HCT116 (cell line): ENCODE measurements around the gene SLFN12L. TPM values are rescaled to one million over a fixed set of nuclear protein-coding genes. Genes with fewer than 3 reads are reported as not detected.

Source experiments
- ATAC-seq: fragments of 200-7000 bp; cut with Tn5 transposase; 2 replicates; pipeline ENCODE4 v1.9.1; 2020; ENCODE audit warnings: mild to moderate bottlenecking, moderate library complexity
- BruUV-seq: library from RNA; stranded (reverse); fragments of 400-500 nt; replicated peaks from 2 replicates; lab custom pipeline; 2021; lab: Mats Ljungman, UMichigan
- CTCF ChIA-PET: fragments of 300-600 bp; sonication (Branson Sonifier 250); formaldehyde crosslinking; loops from one replicate; lab custom pipeline; 2021; ENCODE audit warnings: antibody characterized with exemption; lab: Charles Lee
- POLR2A ChIA-PET: fragments of 300-600, 350-600 bp; sonication (Branson Sonifier 250); formaldehyde crosslinking; loops from one replicate; lab custom pipeline; 2021; ENCODE audit warnings: antibody characterized with exemption; lab: Charles Lee
- RAD21 ChIA-PET, 2 experiments: fragments of 300-600 bp; sonication (Branson Sonifier 250); formaldehyde crosslinking; loops; one replicate each; lab custom pipeline; 2023; ENCODE audit warnings: low total read pairs in 2 of 2; ENCODE audit not compliant: uncharacterized antibody in 2 of 2, unreplicated experiment in 2 of 2, low non-redundant PET in 1 of 2; lab: Charles Lee
- DNase-seq: peaks from one replicate; pipeline ENCODE4 v3.0.0-alpha.2; 2010; ENCODE audit warnings: low read depth, low spot score
- H2AFZ ChIP-seq: fragments of 200-600 bp; shearing (Covaris generic), sonication (generic); 2 replicates; pipeline ENCODE4 v1.6.1; 2017; ENCODE audit warnings: low read depth, mixed run types, mixed read lengths, antibody characterized with exemption, low read length; ENCODE audit not compliant: poor library complexity, severe bottlenecking
- H3K27ac ChIP-seq: 2 replicates; pipeline ENCODE4 v1.5.1; 2012; ENCODE audit warnings: low read depth, low read length
- H3K27me3 ChIP-seq: fragments of 200-600 bp; sonication (generic); 2 replicates; pipeline ENCODE4 v1.6.1; 2016; ENCODE audit warnings: mixed run types, low read length, mixed read lengths; ENCODE audit not compliant: insufficient read depth
- H3K36me3 ChIP-seq, 2 experiments: fragments of 200-500 bp in 1 of 2; fragments of 200-600 bp in 1 of 2; sonication (Bioruptor generic) in 1 of 2; sonication (generic) in 1 of 2; 2 replicates each; pipeline versions ENCODE4 v1.5.1 to v1.6.1; 2014 to 2016; ENCODE audit warnings: low read length in 2 of 2, inconsistent platforms in 1 of 2, mixed read lengths in 1 of 2, mixed run types in 1 of 2; ENCODE audit not compliant: insufficient read depth in 2 of 2, control insufficient read depth in 1 of 2
- H3K4me1 ChIP-seq, 2 experiments: fragments of 200-600 bp in 1 of 2; sonication (generic) in 1 of 2; 2 replicates each; pipeline versions ENCODE4 v1.5.1 to v1.6.1; 2012 to 2017; ENCODE audit warnings: low read length in 2 of 2, inconsistent platforms in 1 of 2, mild to moderate bottlenecking in 1 of 2, mixed read lengths in 1 of 2, mixed run types in 1 of 2, moderate library complexity in 1 of 2; ENCODE audit not compliant: insufficient read depth in 2 of 2, control insufficient read depth in 1 of 2
- H3K4me2 ChIP-seq: fragments of 200-600 bp; sonication (generic); 2 replicates; pipeline ENCODE4 v1.6.1; 2017; ENCODE audit warnings: mixed run types, low read length, mixed read lengths
- H3K4me3 ChIP-seq, 2 experiments: fragments of 200-600 bp in 1 of 2; sonication (generic) in 1 of 2; replicated peaks in 1 of 2; 2 replicates each; pipeline ENCODE4 v1.5.1; 2011 to 2016; ENCODE audit warnings: low read length in 2 of 2, control low read depth in 1 of 2, low read depth in 1 of 2, mild to moderate bottlenecking in 1 of 2, mixed read lengths in 1 of 2, mixed run types in 1 of 2
- H3K79me2 ChIP-seq: fragments of 200-600 bp; sonication (generic); 2 replicates; pipeline ENCODE4 v1.6.1; 2017; ENCODE audit warnings: mild to moderate bottlenecking, mixed run types, low read length, moderate library complexity, mixed read lengths; ENCODE audit not compliant: insufficient read depth
- H3K9ac ChIP-seq: fragments of 200-600 bp; sonication (generic); 2 replicates; pipeline ENCODE4 v1.6.1; 2016; ENCODE audit warnings: low read length, mixed read lengths
- H3K9me2 ChIP-seq: fragments of 200-600 bp; sonication (generic), shearing (Covaris generic); 2 replicates; pipeline ENCODE4 v1.6.1; 2017; ENCODE audit warnings: mixed run types, mild to moderate bottlenecking, moderate library complexity; ENCODE audit not compliant: insufficient read depth
- H3K9me3 ChIP-seq, 2 experiments: fragments of 200-500 bp in 1 of 2; fragments of 200-600 bp in 1 of 2; sonication (Bioruptor generic) in 1 of 2; sonication (generic) in 1 of 2; 2 replicates each; pipeline ENCODE4 v1.6.1; 2014 to 2017; ENCODE audit warnings: low read length in 2 of 2, mixed read lengths in 2 of 2, inconsistent platforms in 1 of 2, low read depth in 1 of 2, mild to moderate bottlenecking in 1 of 2, mixed run types in 1 of 2, moderate library complexity in 1 of 2; ENCODE audit not compliant: control insufficient read depth in 1 of 2, insufficient read depth in 1 of 2
- H4K20me1 ChIP-seq: fragments of 200-600 bp; sonication (generic), shearing (Covaris generic); 2 replicates; pipeline ENCODE4 v1.6.1; 2017; ENCODE audit warnings: mixed run types, mild to moderate bottlenecking, moderate library complexity; ENCODE audit not compliant: insufficient read depth
- ATF3 ChIP-seq: IDR thresholded peaks from 2 replicates; pipeline ENCODE4 v1.6.1; 2012
- CEBPB ChIP-seq: IDR thresholded peaks from 2 replicates; pipeline ENCODE4 v1.6.1; 2012; ENCODE audit warnings: low read depth
- EGR1 ChIP-seq: IDR thresholded peaks from 2 replicates; pipeline ENCODE4 v1.6.1; 2012; ENCODE audit warnings: low read depth
- ELF1 ChIP-seq: IDR thresholded peaks from 2 replicates; pipeline ENCODE4 v1.6.1; 2012; ENCODE audit warnings: low read depth, borderline replicate concordance
- EZH2 ChIP-seq: fragments of 200-600 bp; sonication (generic); IDR thresholded peaks from 2 replicates; pipeline ENCODE4 v1.6.1; 2017; ENCODE audit warnings: antibody characterized with exemption, mixed run types
- FOSL1 ChIP-seq: IDR thresholded peaks from 2 replicates; pipeline ENCODE4 v1.6.1; 2012; ENCODE audit warnings: low read depth
- RAD21 ChIP-seq: IDR thresholded peaks from 2 replicates; pipeline ENCODE4 v1.6.1; 2012; ENCODE audit warnings: low read depth, mild to moderate bottlenecking
- REST ChIP-seq: IDR thresholded peaks from 2 replicates; pipeline ENCODE4 v1.6.1; 2012; ENCODE audit warnings: low read depth
- SP1 ChIP-seq: IDR thresholded peaks from 2 replicates; pipeline ENCODE4 v1.6.1; 2012; ENCODE audit warnings: low read depth
- SRF ChIP-seq: IDR thresholded peaks from 2 replicates; pipeline ENCODE4 v1.6.1; 2012; ENCODE audit warnings: low read depth
- TCF7L2 ChIP-seq: IDR thresholded peaks from 2 replicates; pipeline ENCODE4 v1.7.0; 2011; ENCODE audit warnings: borderline replicate concordance, inconsistent platforms; ENCODE audit not compliant: insufficient read depth, insufficient read length; ENCODE audit errors: extremely low read depth
- YY1 ChIP-seq: IDR thresholded peaks from 2 replicates; pipeline ENCODE4 v1.6.1; 2011; ENCODE audit warnings: low read length, low read depth, moderate library complexity, mild to moderate bottlenecking; ENCODE audit not compliant: insufficient replicate concordance; ENCODE audit errors: extremely low read depth
- ZBTB33 ChIP-seq: IDR thresholded peaks from 2 replicates; pipeline ENCODE4 v1.6.1; 2011; ENCODE audit warnings: mild to moderate bottlenecking, low read length, moderate library complexity; ENCODE audit not compliant: insufficient replicate concordance; ENCODE audit errors: extremely low read depth
- ZNF274 ChIP-seq: fragments of 200-500 bp; sonication (Bioruptor generic); IDR thresholded peaks from 2 replicates; pipeline ENCODE4 v1.6.1; 2014; ENCODE audit warnings: mild to moderate bottlenecking, low read depth, low read length, inconsistent platforms
- intact Hi-C: fragments of 100-400 bp; cut with micrococcal nuclease; formaldehyde crosslinking; loops from 2 replicates; pipeline ENCODE4 v1.10.0; 2022
- total RNA-seq: library from RNA; stranded (reverse); gene quantifications from one replicate; pipeline ENCODE4 v1.2.1, GENCODE V29; 2021; ENCODE audit not compliant: unreplicated experiment

Gene SLFN12L
- total RNA-seq, 1 experiment from 2014 or later = 0.17 TPM

- no peak for DNase-seq
- Histone ChIP-seq H3K27me3 (peaks cover 31% of the 10 kb centered on the region), H3K4me1 (no peaks in the 10 kb centered on the region), H3K79me2 (no peaks in the 10 kb centered on the region), H3K9me3 (no peaks in the 10 kb centered on the region), H3K36me3 (no peaks in the 10 kb centered on the region), H3K9me2 (no peaks in the 10 kb centered on the region), H3K9ac (no peak overlapping the region), H3K4me2 (no peak overlapping the region), H3K4me3 (no peak overlapping the region), H3K27ac (no peak overlapping the region), H2AFZ (no peak overlapping the region), H4K20me1 (no peaks in the 10 kb centered on the region)
- intact Hi-C loops = no loop called here
- no peak for ATAC-seq
- POLR2A ChIA-PET = no interaction called here
- RAD21 ChIA-PET = no interaction called here
- no peak for TF ChIP-seq ZBTB33
- TF ChIP-seq EGR1 = no peak
- no peak for TF ChIP-seq ZNF274
- no peak for TF ChIP-seq CEBPB
- no peak for TF ChIP-seq FOSL1
- no peak for TF ChIP-seq ELF1
- TF ChIP-seq ATF3 = no peak
- no peak for TF ChIP-seq SP1
- TF ChIP-seq EZH2 = no peak
- no peak for TF ChIP-seq YY1
- TF ChIP-seq SRF = no peak
- TF ChIP-seq REST = no peak
- no peak for TF ChIP-seq RAD21
- TF ChIP-seq TCF7L2 = no peak
- BruUV-seq = no TSS peak
- CTCF ChIA-PET = no interaction called here
These were observed 88.0 kb downstream of the SLFN12L start for GRCh38 chr17:35449371-35449931.
